HCT116 (cell line): Measurements from ENCODE around the gene ASGR1. TPM values are rescaled to one million over a fixed set of nuclear protein-coding genes. Genes with fewer than 3 reads are reported as not detected.

Source experiments
- ATAC-seq: fragments of 200-7000 bp; cut with Tn5 transposase; 2 replicates; pipeline ENCODE4 v1.9.1; 2020; ENCODE audit warnings: mild to moderate bottlenecking, moderate library complexity
- BruUV-seq: library from RNA; stranded (reverse); fragments of 400-500 nt; replicated peaks from 2 replicates; lab custom pipeline; 2021; lab: Mats Ljungman, UMichigan
- CTCF ChIA-PET: fragments of 300-600 bp; sonication (Branson Sonifier 250); formaldehyde crosslinking; loops from one replicate; lab custom pipeline; 2021; ENCODE audit warnings: antibody characterized with exemption; lab: Charles Lee
- POLR2A ChIA-PET: fragments of 300-600, 350-600 bp; sonication (Branson Sonifier 250); formaldehyde crosslinking; loops from one replicate; lab custom pipeline; 2021; ENCODE audit warnings: antibody characterized with exemption; lab: Charles Lee
- RAD21 ChIA-PET, 2 experiments: fragments of 300-600 bp; sonication (Branson Sonifier 250); formaldehyde crosslinking; loops; one replicate each; lab custom pipeline; 2023; ENCODE audit warnings: low total read pairs in 2 of 2; ENCODE audit not compliant: uncharacterized antibody in 2 of 2, unreplicated experiment in 2 of 2, low non-redundant PET in 1 of 2; lab: Charles Lee
- DNase-seq: peaks from one replicate; pipeline ENCODE4 v3.0.0-alpha.2; 2010; ENCODE audit warnings: low read depth, low spot score
- H2AFZ ChIP-seq: fragments of 200-600 bp; shearing (Covaris generic), sonication (generic); 2 replicates; pipeline ENCODE4 v1.6.1; 2017; ENCODE audit warnings: low read depth, mixed run types, mixed read lengths, antibody characterized with exemption, low read length; ENCODE audit not compliant: poor library complexity, severe bottlenecking
- H3K27ac ChIP-seq: 2 replicates; pipeline ENCODE4 v1.5.1; 2012; ENCODE audit warnings: low read depth, low read length
- H3K27me3 ChIP-seq: fragments of 200-600 bp; sonication (generic); 2 replicates; pipeline ENCODE4 v1.6.1; 2016; ENCODE audit warnings: mixed run types, low read length, mixed read lengths; ENCODE audit not compliant: insufficient read depth
- H3K36me3 ChIP-seq, 2 experiments: fragments of 200-500 bp in 1 of 2; fragments of 200-600 bp in 1 of 2; sonication (Bioruptor generic) in 1 of 2; sonication (generic) in 1 of 2; 2 replicates each; pipeline versions ENCODE4 v1.5.1 to v1.6.1; 2014 to 2016; ENCODE audit warnings: low read length in 2 of 2, inconsistent platforms in 1 of 2, mixed read lengths in 1 of 2, mixed run types in 1 of 2; ENCODE audit not compliant: insufficient read depth in 2 of 2, control insufficient read depth in 1 of 2
- H3K4me1 ChIP-seq, 2 experiments: fragments of 200-600 bp in 1 of 2; sonication (generic) in 1 of 2; 2 replicates each; pipeline versions ENCODE4 v1.5.1 to v1.6.1; 2012 to 2017; ENCODE audit warnings: low read length in 2 of 2, inconsistent platforms in 1 of 2, mild to moderate bottlenecking in 1 of 2, mixed read lengths in 1 of 2, mixed run types in 1 of 2, moderate library complexity in 1 of 2; ENCODE audit not compliant: insufficient read depth in 2 of 2, control insufficient read depth in 1 of 2
- H3K4me2 ChIP-seq: fragments of 200-600 bp; sonication (generic); 2 replicates; pipeline ENCODE4 v1.6.1; 2017; ENCODE audit warnings: mixed run types, low read length, mixed read lengths
- H3K4me3 ChIP-seq, 2 experiments: fragments of 200-600 bp in 1 of 2; sonication (generic) in 1 of 2; replicated peaks in 1 of 2; 2 replicates each; pipeline ENCODE4 v1.5.1; 2011 to 2016; ENCODE audit warnings: low read length in 2 of 2, control low read depth in 1 of 2, low read depth in 1 of 2, mild to moderate bottlenecking in 1 of 2, mixed read lengths in 1 of 2, mixed run types in 1 of 2
- H3K79me2 ChIP-seq: fragments of 200-600 bp; sonication (generic); 2 replicates; pipeline ENCODE4 v1.6.1; 2017; ENCODE audit warnings: mild to moderate bottlenecking, mixed run types, low read length, moderate library complexity, mixed read lengths; ENCODE audit not compliant: insufficient read depth
- H3K9ac ChIP-seq: fragments of 200-600 bp; sonication (generic); 2 replicates; pipeline ENCODE4 v1.6.1; 2016; ENCODE audit warnings: low read length, mixed read lengths
- H3K9me2 ChIP-seq: fragments of 200-600 bp; sonication (generic), shearing (Covaris generic); 2 replicates; pipeline ENCODE4 v1.6.1; 2017; ENCODE audit warnings: mixed run types, mild to moderate bottlenecking, moderate library complexity; ENCODE audit not compliant: insufficient read depth
- H3K9me3 ChIP-seq, 2 experiments: fragments of 200-500 bp in 1 of 2; fragments of 200-600 bp in 1 of 2; sonication (Bioruptor generic) in 1 of 2; sonication (generic) in 1 of 2; 2 replicates each; pipeline ENCODE4 v1.6.1; 2014 to 2017; ENCODE audit warnings: low read length in 2 of 2, mixed read lengths in 2 of 2, inconsistent platforms in 1 of 2, low read depth in 1 of 2, mild to moderate bottlenecking in 1 of 2, mixed run types in 1 of 2, moderate library complexity in 1 of 2; ENCODE audit not compliant: control insufficient read depth in 1 of 2, insufficient read depth in 1 of 2
- H4K20me1 ChIP-seq: fragments of 200-600 bp; sonication (generic), shearing (Covaris generic); 2 replicates; pipeline ENCODE4 v1.6.1; 2017; ENCODE audit warnings: mixed run types, mild to moderate bottlenecking, moderate library complexity; ENCODE audit not compliant: insufficient read depth
- CBX3 ChIP-seq: IDR thresholded peaks from 2 replicates; pipeline ENCODE4 v1.6.1; 2012; ENCODE audit warnings: low read depth
- CEBPB ChIP-seq: IDR thresholded peaks from 2 replicates; pipeline ENCODE4 v1.6.1; 2012; ENCODE audit warnings: low read depth
- CTCF ChIP-seq, 3 experiments: fragments of 200-600 bp in 1 of 3; sonication (generic) in 1 of 3; IDR thresholded peaks in 2 of 3; conservative IDR thresholded peaks in 1 of 3; 2 replicates each; pipeline ENCODE4 v1.5.1; 2012 to 2017; ENCODE audit warnings: low read depth in 2 of 3, low read length in 2 of 3, antibody characterized with exemption in 1 of 3, borderline replicate concordance in 1 of 3, control low read depth in 1 of 3, mild to moderate bottlenecking in 1 of 3, mixed read lengths in 1 of 3, mixed run types in 1 of 3, moderate library complexity in 1 of 3; ENCODE audit not compliant: insufficient read depth in 1 of 3
- EGR1 ChIP-seq: IDR thresholded peaks from 2 replicates; pipeline ENCODE4 v1.6.1; 2012; ENCODE audit warnings: low read depth
- EZH2 ChIP-seq: fragments of 200-600 bp; sonication (generic); IDR thresholded peaks from 2 replicates; pipeline ENCODE4 v1.6.1; 2017; ENCODE audit warnings: antibody characterized with exemption, mixed run types
- EZH2phosphoT487 ChIP-seq: fragments of 200-600 bp; IDR thresholded peaks from 2 replicates; pipeline ENCODE4 v1.6.1; 2018; ENCODE audit warnings: antibody characterized with exemption, borderline replicate concordance
- FOSL1 ChIP-seq: IDR thresholded peaks from 2 replicates; pipeline ENCODE4 v1.6.1; 2012; ENCODE audit warnings: low read depth
- JUND ChIP-seq: IDR thresholded peaks from 2 replicates; pipeline ENCODE4 v1.6.1; 2012
- POLR2A ChIP-seq: IDR thresholded peaks from 2 replicates; pipeline ENCODE4 v1.7.0; 2011; ENCODE audit warnings: borderline replicate concordance; ENCODE audit not compliant: insufficient read depth, insufficient read length; ENCODE audit errors: extremely low read depth
- POLR2AphosphoS5 ChIP-seq: IDR thresholded peaks from 2 replicates; pipeline ENCODE4 v1.6.1; 2011; ENCODE audit warnings: mild to moderate bottlenecking, low read depth, low read length, moderate library complexity
- REST ChIP-seq: IDR thresholded peaks from 2 replicates; pipeline ENCODE4 v1.6.1; 2012; ENCODE audit warnings: low read depth
- SIN3A ChIP-seq: IDR thresholded peaks from 2 replicates; pipeline ENCODE4 v1.6.1; 2012; ENCODE audit warnings: low read depth
- SP1 ChIP-seq: IDR thresholded peaks from 2 replicates; pipeline ENCODE4 v1.6.1; 2012; ENCODE audit warnings: low read depth
- SRF ChIP-seq: IDR thresholded peaks from 2 replicates; pipeline ENCODE4 v1.6.1; 2012; ENCODE audit warnings: low read depth
- TCF7L2 ChIP-seq: IDR thresholded peaks from 2 replicates; pipeline ENCODE4 v1.7.0; 2011; ENCODE audit warnings: borderline replicate concordance, inconsistent platforms; ENCODE audit not compliant: insufficient read depth, insufficient read length; ENCODE audit errors: extremely low read depth
- YY1 ChIP-seq: IDR thresholded peaks from 2 replicates; pipeline ENCODE4 v1.6.1; 2011; ENCODE audit warnings: low read length, low read depth, moderate library complexity, mild to moderate bottlenecking; ENCODE audit not compliant: insufficient replicate concordance; ENCODE audit errors: extremely low read depth
- ZBTB33 ChIP-seq: IDR thresholded peaks from 2 replicates; pipeline ENCODE4 v1.6.1; 2011; ENCODE audit warnings: mild to moderate bottlenecking, low read length, moderate library complexity; ENCODE audit not compliant: insufficient replicate concordance; ENCODE audit errors: extremely low read depth
- ZFX ChIP-seq: fragments of 450-650 bp; IDR thresholded peaks from 2 replicates; pipeline ENCODE4 v1.6.1; 2017
- ZNF274 ChIP-seq: fragments of 200-500 bp; sonication (Bioruptor generic); IDR thresholded peaks from 2 replicates; pipeline ENCODE4 v1.6.1; 2014; ENCODE audit warnings: mild to moderate bottlenecking, low read depth, low read length, inconsistent platforms
- intact Hi-C: fragments of 100-400 bp; cut with micrococcal nuclease; formaldehyde crosslinking; loops from 2 replicates; pipeline ENCODE4 v1.10.0; 2022
- total RNA-seq: library from RNA; stranded (reverse); gene quantifications from one replicate; pipeline ENCODE4 v1.2.1, GENCODE V29; 2021; ENCODE audit not compliant: unreplicated experiment

Gene ASGR1
- total RNA-seq, 1 experiment from 2014 or later: 1.2 TPM

GRCh38 chr17:7176841-7177190 lies 2.4 kb downstream of the ASGR1 start:
- no peak for ATAC-seq
- TF ChIP-seq SRF: no peak
- no peak for TF ChIP-seq EGR1
- no peak for TF ChIP-seq EZH2phosphoT487
- TF ChIP-seq CEBPB: no peak
- TF ChIP-seq POLR2A: no peak
- TF ChIP-seq CBX3: no peak
- no peak for TF ChIP-seq YY1
- TF ChIP-seq ZNF274: no peak
- no peak for TF ChIP-seq SP1
- TF ChIP-seq CTCF (IDR thresholded peaks at IDR 0.05 in 2 of 3, conservative IDR thresholded peaks at IDR 0.05 in 1 of 3; ENCODE audit: borderline replicate concordance in 1 of 3, insufficient read depth in 1 of 3, low read depth in 2 of 3, low read length in 2 of 3): no peak
- TF ChIP-seq EZH2: no peak
- TF ChIP-seq ZBTB33: no peak
- no peak for TF ChIP-seq REST
- TF ChIP-seq TCF7L2: no peak
- no peak for TF ChIP-seq FOSL1
- no peak for TF ChIP-seq ZFX
- no peak for TF ChIP-seq JUND
- TF ChIP-seq SIN3A: no peak
- no peak for TF ChIP-seq POLR2AphosphoS5
- TF ChIP-seq, all 23 proteins: peak for 0
- ChIA-PET RAD21 (interaction anchor here (0.7 to 1.9 kb wide), 4 partner anchors 125 to 131 kb away, joined by 4 to 11 read pairs (median 4); no protein-coding TSS in a partner anchor), CTCF (interaction anchor here (0.5 to 3.1 kb wide), 12 partner anchors 12 to 155 kb away, joined by 3 to 27 read pairs (median 4); partner anchors contain the start of gene SLC16A13), POLR2A (interaction anchor here (0.7 kb wide), 1 partner anchor 67 kb away, joined by 4 read pairs; no protein-coding TSS in a partner anchor)
- H4K20me1 ChIP-seq: no peaks in the 10 kb centered on the region
- BruUV-seq: no TSS peak
- no peaks in the 10 kb centered on the region for H3K79me2 ChIP-seq
- no peaks in the 10 kb centered on the region for H3K9me2 ChIP-seq
- H3K4me2 ChIP-seq: peak overlapping the region; percentile 86
- DNase-seq: no peak
- peaks cover 7 to 15% of the 10 kb centered on the region in 2 experiments for H3K4me1 ChIP-seq
- intact Hi-C loops: loop anchor here (1.0 kb wide), 1 partner anchor 125 kb away; no protein-coding TSS in a partner anchor
- H3K4me3 ChIP-seq: no peak overlapping the region
- no peaks in the 10 kb centered on the region for H3K27me3 ChIP-seq
- H2AFZ ChIP-seq: no peak overlapping the region
- peaks cover 0 to 7% of the 10 kb centered on the region in 2 experiments; a peak in 1 of 4 replicates for H3K9me3 ChIP-seq
- H3K9ac ChIP-seq: no peak overlapping the region
- no peaks in the 10 kb centered on the region for H3K36me3 ChIP-seq
- no peak overlapping the region for H3K27ac ChIP-seq
